ENCODE data around the gene C19orf81. TPM values are rescaled to one million over a fixed set of nuclear protein-coding genes. Genes with fewer than 3 reads are reported as not detected.
A peak's percentile ranks its signal among the peaks of the same experiment; 100 is the strongest.

Gene C19orf81
- total RNA-seq, 4 donors from 2014 or later = not detected

GRCh38 chr19:50702158-50702870, 53.1 kb downstream of the C19orf81 start:
- TF ChIP-seq POLR2A (IDR thresholded peaks at IDR 0.05) (no peak), EP300 (IDR thresholded peaks at IDR 0.05) (no peak), CTCF (IDR thresholded peaks at IDR 0.05) (no peak), POLR2AphosphoS5 (IDR thresholded peaks at IDR 0.05) (no peak)
- WGBS, 2 donors (ENCODE audit: low coverage in 1 of 2) = 63% methylated on average over 3 of the region's 23 CpGs; no CpG with 5 or more reads in 1 of the 2 donors
- Histone ChIP-seq H3K27me3 (peaks cover 94% of the 10 kb centered on the region), H3K36me3 (no peaks in the 10 kb centered on the region), H3K27ac (no peak overlapping the region), H3K9me3 (no peaks in the 10 kb centered on the region), H3K4me3 (no peak overlapping the region), H3K4me1 (no peaks in the 10 kb centered on the region)
- ATAC-seq = no peak

- Histone ChIP-seq H3K4me3 (no peak overlapping the region), H3K27ac (no peak overlapping the region), H3K27me3 (peaks cover 87% of the 10 kb centered on the region), H3K4me1 (no peaks in the 10 kb centered on the region), H3K9me3 (no peaks in the 10 kb centered on the region), H3K36me3 (no peaks in the 10 kb centered on the region)
- no peak for ATAC-seq
- no peak for TF ChIP-seq EP300 (IDR thresholded peaks at IDR 0.05)
- TF ChIP-seq POLR2AphosphoS5 (IDR thresholded peaks at IDR 0.05) = no peak
- TF ChIP-seq CTCF (IDR thresholded peaks at IDR 0.05) = no peak
- TF ChIP-seq POLR2A (IDR thresholded peaks at IDR 0.05) = no peak
- WGBS, 2 donors (ENCODE audit: low coverage in 1 of 2) = 32 to 38% methylated on average over 11 to 13 of the region's 47 CpGs
Observed at GRCh38 chr19:50702871-50703829, 53.9 kb downstream of the C19orf81 start.

- Histone ChIP-seq H3K27ac (no peak overlapping the region), H3K4me1 (no peaks in the 10 kb centered on the region), H3K4me3 (no peak overlapping the region), H3K9me3 (no peaks in the 10 kb centered on the region), H3K36me3 (no peaks in the 10 kb centered on the region), H3K27me3 (peaks cover 85% of the 10 kb centered on the region)
- no peak for ATAC-seq
- WGBS, 2 donors (ENCODE audit: low coverage in 1 of 2) = 40 to 54% methylated on average over 6 to 18 of the region's 22 CpGs
- TF ChIP-seq CTCF (IDR thresholded peaks at IDR 0.05) (no peak), POLR2A (IDR thresholded peaks at IDR 0.05) (no peak), POLR2AphosphoS5 (IDR thresholded peaks at IDR 0.05) (no peak), EP300 (IDR thresholded peaks at IDR 0.05) (no peak)
Observed at GRCh38 chr19:50703915-50704796, 54.9 kb downstream of the C19orf81 start.

- H3K4me1 ChIP-seq = no peaks in the 10 kb centered on the region
- 23 to 35% methylated on average over 4 to 9 of the region's 9 CpGs for WGBS, 2 donors (ENCODE audit: low coverage in 1 of 2)
- TF ChIP-seq CTCF (IDR thresholded peaks at IDR 0.05) (peak in 2 of 4 experiments; percentile 24 to 34), POLR2A (IDR thresholded peaks at IDR 0.05) (no peak), EP300 (IDR thresholded peaks at IDR 0.05) (no peak)
- H3K27ac ChIP-seq = no peak overlapping the region
- peaks cover 85% of the 10 kb centered on the region for H3K27me3 ChIP-seq
- no peak for ATAC-seq
- H3K9me3 ChIP-seq = no peaks in the 10 kb centered on the region
- H3K36me3 ChIP-seq = no peaks in the 10 kb centered on the region
- H3K4me3 ChIP-seq = no peak overlapping the region
Observed at GRCh38 chr19:50705422-50706019, 56.3 kb downstream of the C19orf81 start.

All from gastroesophageal sphincter (tissue), 4 donors.